Neuronal stem cell (in vitro differentiated cells): ENCODE results near the gene ZNF444.
A peak's percentile ranks its signal among the peaks of the same experiment; 100 is the strongest.

ENCODE experiments used
- DNase-seq: peaks from one replicate; pipeline ENCODE4 v3.0.0-alpha.2; 2013; ENCODE audit warnings: low spot score
- H2AFZ ChIP-seq: one replicate; pipeline ENCODE4 v1.6.1; 2013; ENCODE audit warnings: mild to moderate bottlenecking, low read length, inconsistent platforms
- H2AK5ac ChIP-seq: 2 replicates; pipeline ENCODE4 v1.6.1; 2013; ENCODE audit warnings: low read depth, mild to moderate bottlenecking, inconsistent platforms, low read length, moderate library complexity, mixed read lengths
- H2BK120ac ChIP-seq: 2 replicates; pipeline ENCODE4 v1.6.1; 2013; ENCODE audit warnings: low read depth, mild to moderate bottlenecking, inconsistent platforms, low read length, moderate library complexity, mixed read lengths
- H2BK12ac ChIP-seq: one replicate; pipeline ENCODE4 v1.6.1; 2013; ENCODE audit warnings: low read length, inconsistent platforms
- H2BK15ac ChIP-seq: 2 replicates; pipeline ENCODE4 v1.6.1; 2013; ENCODE audit warnings: mild to moderate bottlenecking, low read length, inconsistent platforms, mixed read lengths
- H2BK5ac ChIP-seq: one replicate; pipeline ENCODE4 v1.6.1; 2013; ENCODE audit warnings: inconsistent platforms, mild to moderate bottlenecking, low read length, moderate library complexity
- H3K14ac ChIP-seq: one replicate; pipeline ENCODE4 v1.6.1; 2013; ENCODE audit warnings: low read length, inconsistent platforms
- H3K18ac ChIP-seq: 2 replicates; pipeline ENCODE4 v1.6.1; 2013; ENCODE audit warnings: low read length, inconsistent platforms
- H3K23ac ChIP-seq: 2 replicates; pipeline ENCODE4 v1.6.1; 2013; ENCODE audit warnings: low read depth, mild to moderate bottlenecking, mixed read lengths, low read length, inconsistent platforms; ENCODE audit not compliant: poor library complexity
- H3K27ac ChIP-seq: replicated peaks from 3 replicates; pipeline ENCODE4 v1.5.1; 2013; ENCODE audit warnings: low read length, inconsistent platforms
- H3K27me3 ChIP-seq, 3 experiments: 2 replicates each; pipeline ENCODE4 v1.6.1; 2013; ENCODE audit warnings: low read length in 3 of 3, mild to moderate bottlenecking in 2 of 3, inconsistent platforms in 1 of 3, low read depth in 1 of 3, mixed read lengths in 1 of 3, moderate library complexity in 1 of 3; ENCODE audit not compliant: control insufficient read depth in 3 of 3, insufficient read depth in 3 of 3
- H3K36me3 ChIP-seq, 2 donors: replicated peaks in 1 of 2; 2 replicates each; pipeline ENCODE4 v1.6.1; 2013; ENCODE audit warnings: low read length in 2 of 2; ENCODE audit not compliant: control insufficient read depth in 2 of 2, insufficient read depth in 2 of 2
- H3K4ac ChIP-seq: 2 replicates; pipeline ENCODE4 v1.6.1; 2013; ENCODE audit warnings: inconsistent platforms, mild to moderate bottlenecking, low read length, moderate library complexity
- H3K4me1 ChIP-seq, 2 donors: 1 replicate in 1 of 2; 2 replicates in 1 of 2; pipeline ENCODE4 v1.6.1; 2013; ENCODE audit warnings: low read length in 2 of 2, low read depth in 1 of 2; ENCODE audit not compliant: control insufficient read depth in 2 of 2, insufficient read depth in 1 of 2
- H3K4me2 ChIP-seq: one replicate; pipeline ENCODE4 v1.6.1; 2013; ENCODE audit warnings: mild to moderate bottlenecking, low read length, inconsistent platforms; ENCODE audit not compliant: insufficient read depth, poor library complexity, severe bottlenecking
- H3K4me3 ChIP-seq, 2 donors: 2 replicates each; pipeline ENCODE4 v1.5.1; 2013; ENCODE audit warnings: low read length in 2 of 2, mild to moderate bottlenecking in 2 of 2, inconsistent platforms in 1 of 2, moderate library complexity in 1 of 2
- H3K79me1 ChIP-seq: one replicate; pipeline ENCODE4 v1.6.1; 2013; ENCODE audit warnings: low read depth, mild to moderate bottlenecking, inconsistent platforms, low read length, moderate library complexity
- H3K9ac ChIP-seq: one replicate; pipeline ENCODE4 v1.6.1; 2013; ENCODE audit warnings: mild to moderate bottlenecking, low read depth, low read length, inconsistent platforms; ENCODE audit not compliant: poor library complexity
- H3K9me3 ChIP-seq, 2 donors: replicated peaks in 1 of 2; 2 replicates each; pipeline versions ENCODE3 to v1.6.1; 2013; ENCODE audit warnings: low read length in 2 of 2, mild to moderate bottlenecking in 2 of 2, inconsistent platforms in 1 of 2, low read depth in 1 of 2, mixed read lengths in 1 of 2, moderate library complexity in 1 of 2; ENCODE audit not compliant: control insufficient read depth in 2 of 2, insufficient read depth in 1 of 2
- H4K8ac ChIP-seq: one replicate; pipeline ENCODE4 v1.6.1; 2013; ENCODE audit warnings: low read depth, mild to moderate bottlenecking, inconsistent platforms, low read length, moderate library complexity
- H4K91ac ChIP-seq: one replicate; pipeline ENCODE4 v1.6.1; 2013; ENCODE audit warnings: low read length, low read depth, mild to moderate bottlenecking, inconsistent platforms; ENCODE audit not compliant: poor library complexity
- WGBS, 2 donors: extraction: QIAGEN DNeasy Blood & Tissue Kit; methylation state at CpG; one replicate each; pipeline ENCODE4 v1.1.7; 2013; ENCODE audit warnings: missing lambda C conversion rate in 2 of 2, mixed read lengths in 1 of 2; ENCODE audit not compliant: insufficient read length in 2 of 2, insufficient replicate concordance in 1 of 2; ENCODE audit errors: extremely low coverage in 2 of 2; 5-methylcytosine and 5-hydroxymethylcytosine counted together

ZNF444 gene

GRCh38 chr19:56108447-56109195 lies 32.5 kb upstream of the ZNF444 start:
- peak overlapping the region; percentile 91 for H3K23ac ChIP-seq
- H3K4ac ChIP-seq = no peak overlapping the region
- WGBS, 2 donors = no CpG with 5 or more reads among the region's 24 CpGs
- H3K4me2 ChIP-seq = no peak overlapping the region
- peaks cover 2 to 3% of the 10 kb centered on the region in 2 donors for H3K9me3 ChIP-seq
- H2AK5ac ChIP-seq = peak overlapping the region; percentile 24
- H3K18ac ChIP-seq = peak overlapping the region; percentile 95
- no peak overlapping the region for H3K4me3 ChIP-seq
- H3K9ac ChIP-seq = no peak overlapping the region
- H4K8ac ChIP-seq = no peak overlapping the region
- no peaks in the 10 kb centered on the region for H3K27me3 ChIP-seq
- no peak overlapping the region for H2AFZ ChIP-seq
- no peak for DNase-seq
- peak overlapping the region; percentile 32 for H3K27ac ChIP-seq
- H3K14ac ChIP-seq = peak overlapping the region; percentile 94
- peaks cover 26 to 46% of the 10 kb centered on the region in 2 donors for H3K4me1 ChIP-seq
- no peak overlapping the region for H2BK12ac ChIP-seq
- H3K79me1 ChIP-seq = peaks cover 34% of the 10 kb centered on the region
- no peak overlapping the region for H4K91ac ChIP-seq
- no peak overlapping the region for H2BK120ac ChIP-seq
- peak overlapping the region; percentile 66 for H2BK5ac ChIP-seq
- peaks cover 2 to 25% of the 10 kb centered on the region in 2 donors for H3K36me3 ChIP-seq
- H2BK15ac ChIP-seq = peak overlapping the region; percentile 83

- H3K4me2 ChIP-seq = no peak overlapping the region
- H3K4me3 ChIP-seq = no peak overlapping the region
- peak overlapping the region; percentile 44 for H3K27ac ChIP-seq
- H2AK5ac ChIP-seq = no peak overlapping the region
- H3K36me3 ChIP-seq = peaks cover 2 to 25% of the 10 kb centered on the region in 2 donors
- H2AFZ ChIP-seq = no peak overlapping the region
- peak overlapping the region; percentile 52 for H3K23ac ChIP-seq
- H2BK12ac ChIP-seq = no peak overlapping the region
- H3K14ac ChIP-seq = peak overlapping the region; percentile 84
- DNase-seq = no peak
- no CpG with 5 or more reads among the region's 13 CpGs for WGBS, 2 donors
- H2BK15ac ChIP-seq = no peak overlapping the region
- H3K9me3 ChIP-seq = peaks cover 2 to 3% of the 10 kb centered on the region in 2 donors
- peaks cover 26 to 49% of the 10 kb centered on the region in 2 donors for H3K4me1 ChIP-seq
- no peak overlapping the region for H3K9ac ChIP-seq
- no peak overlapping the region for H2BK5ac ChIP-seq
- H4K8ac ChIP-seq = no peak overlapping the region
- no peak overlapping the region for H3K4ac ChIP-seq
- H3K18ac ChIP-seq = peak overlapping the region; percentile 87
- H2BK120ac ChIP-seq = no peak overlapping the region
- H3K27me3 ChIP-seq = no peaks in the 10 kb centered on the region
- H3K79me1 ChIP-seq = peaks cover 34% of the 10 kb centered on the region
- no peak overlapping the region for H4K91ac ChIP-seq
These were observed 31.9 kb upstream of the ZNF444 start for GRCh38 chr19:56109226-56109625.

GRCh38 chr19:56110515-56111448 lies 30.3 kb upstream of the ZNF444 start:
- Histone ChIP-seq H3K18ac (peak overlapping the region; percentile 86), H3K79me1 (peaks cover 33% of the 10 kb centered on the region), H3K27ac (peak overlapping the region; percentile 88), H3K4me3 (no peak overlapping the region), H3K23ac (no peak overlapping the region), H2BK12ac (no peak overlapping the region), H2AK5ac (peak overlapping the region; percentile 97), H2BK120ac (no peak overlapping the region), H4K91ac (no peak overlapping the region), H3K27me3 (no peaks in the 10 kb centered on the region), H3K4me2 (peak overlapping the region; percentile 48), H2AFZ (no peak overlapping the region), H2BK5ac (peak overlapping the region; percentile 88), H3K36me3 (peaks cover 4 to 25% of the 10 kb centered on the region in 2 donors), H2BK15ac (peak overlapping the region; percentile 97), H3K9me3 (no peaks in the 10 kb centered on the region), H3K9ac (no peak overlapping the region), H4K8ac (no peak overlapping the region), H3K14ac (no peak overlapping the region), H3K4ac (no peak overlapping the region), H3K4me1 (peaks cover 26 to 44% of the 10 kb centered on the region in 2 donors)
- no peak for DNase-seq
- WGBS, 2 donors = no CpG with 5 or more reads among the region's 12 CpGs
